ENCODE data around the gene KIAA1671. TPM values are rescaled to one million over a fixed set of nuclear protein-coding genes. Genes with fewer than 3 reads are reported as not detected.

Gene KIAA1671
- polyA plus RNA-seq, 3 donors: not detected

DNA sequence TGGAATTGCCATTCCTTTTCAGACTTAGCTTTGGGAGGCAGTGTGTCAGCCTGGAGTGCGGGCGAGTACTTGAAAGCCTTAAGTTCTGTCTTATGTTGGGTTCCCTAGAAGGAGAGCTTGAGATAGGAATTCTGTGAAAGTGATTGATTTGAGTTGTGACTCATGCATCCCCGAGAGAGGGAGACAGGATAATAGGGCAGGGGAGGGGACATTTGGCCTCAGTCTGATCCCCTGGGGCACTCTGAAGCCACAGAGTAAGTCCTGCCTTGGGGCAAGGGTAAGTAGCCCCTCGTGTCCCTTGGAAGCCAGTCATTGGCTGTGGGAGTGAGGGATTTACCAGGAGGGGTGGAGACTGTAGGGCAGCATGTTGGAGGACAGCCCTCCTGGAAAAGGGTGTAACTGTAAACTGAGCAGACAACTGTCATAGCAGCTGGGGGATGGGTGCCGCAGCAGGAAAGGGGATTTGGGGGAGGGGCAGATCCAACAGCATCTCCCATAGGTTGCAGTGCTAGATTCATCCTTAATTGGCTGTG lies 44.0 kb downstream of the KIAA1671 start:
- Histone ChIP-seq H3K4me3 (replicated peaks in 1 of 3; ENCODE audit: low read depth in 2 of 3, low read length in 3 of 3) (no peak overlapping the region), H3K9me3 (replicated peaks in 1 of 2; ENCODE audit: control insufficient read depth in 1 of 2, insufficient read depth in 1 of 2, low read length in 2 of 2) (no peaks in the 10 kb centered on the region), H3K27ac (ENCODE audit: low read depth in 1 of 2, low read length in 2 of 2) (no peak overlapping the region), H4K20me1 (ENCODE audit: insufficient read depth, low read length) (no peaks in the 10 kb centered on the region), H2AFZ (ENCODE audit: insufficient read depth, low read depth, low read length, poor library complexity, severe bottlenecking) (no peak overlapping the region), H3K27me3 (ENCODE audit: control insufficient read depth in 2 of 2, insufficient read depth in 2 of 2, low read length in 2 of 2) (no peaks in the 10 kb centered on the region), H3K4me1 (ENCODE audit: control insufficient read depth in 1 of 2, insufficient read depth in 2 of 2, low read length in 2 of 2) (no peaks in the 10 kb centered on the region), H3K79me2 (ENCODE audit: insufficient read depth, low read length) (no peaks in the 10 kb centered on the region), H3K4me2 (replicated peaks; ENCODE audit: extremely low read depth, low read length, poor library complexity, severe bottlenecking) (no peak overlapping the region), H3K9ac (ENCODE audit: insufficient read depth, low read length, poor library complexity, severe bottlenecking) (no peak overlapping the region), H3K36me3 (replicated peaks in 1 of 2; ENCODE audit: control insufficient read depth in 1 of 2, insufficient read depth in 2 of 2, low read length in 2 of 2) (no peaks in the 10 kb centered on the region)
- WGBS (ENCODE audit: insufficient coverage): 88% methylated on average over 5 of the region's 5 CpGs
- no peaks in the 10 kb centered on the region for H3K4me1 Mint-ChIP-seq
- no peak overlapping the region for H3K27ac Mint-ChIP-seq
- H3K27me3 Mint-ChIP-seq (ENCODE audit: low read depth in 3 of 3): peaks cover 1 to 5% (median 1%) of the 10 kb centered on the region in 3 donors
- H3K9me3 Mint-ChIP-seq: no peaks in the 10 kb centered on the region
- H3K36me3 Mint-ChIP-seq: no peaks in the 10 kb centered on the region
- H3K4me3 Mint-ChIP-seq: no peak overlapping the region
- TF ChIP-seq, protein P1, sequence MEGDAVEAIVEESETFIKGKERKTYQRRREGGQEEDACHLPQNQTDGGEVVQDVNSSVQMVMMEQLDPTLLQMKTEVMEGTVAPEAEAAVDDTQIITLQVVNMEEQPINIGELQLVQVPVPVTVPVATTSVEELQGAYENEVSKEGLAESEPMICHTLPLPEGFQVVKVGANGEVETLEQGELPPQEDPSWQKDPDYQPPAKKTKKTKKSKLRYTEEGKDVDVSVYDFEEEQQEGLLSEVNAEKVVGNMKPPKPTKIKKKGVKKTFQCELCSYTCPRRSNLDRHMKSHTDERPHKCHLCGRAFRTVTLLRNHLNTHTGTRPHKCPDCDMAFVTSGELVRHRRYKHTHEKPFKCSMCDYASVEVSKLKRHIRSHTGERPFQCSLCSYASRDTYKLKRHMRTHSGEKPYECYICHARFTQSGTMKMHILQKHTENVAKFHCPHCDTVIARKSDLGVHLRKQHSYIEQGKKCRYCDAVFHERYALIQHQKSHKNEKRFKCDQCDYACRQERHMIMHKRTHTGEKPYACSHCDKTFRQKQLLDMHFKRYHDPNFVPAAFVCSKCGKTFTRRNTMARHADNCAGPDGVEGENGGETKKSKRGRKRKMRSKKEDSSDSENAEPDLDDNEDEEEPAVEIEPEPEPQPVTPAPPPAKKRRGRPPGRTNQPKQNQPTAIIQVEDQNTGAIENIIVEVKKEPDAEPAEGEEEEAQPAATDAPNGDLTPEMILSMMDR (IDR thresholded peaks at IDR 0.05): no peak
- intact Hi-C loops (cut with micrococcal nuclease): no loop called here
- no peak for DNase-seq

DNA sequence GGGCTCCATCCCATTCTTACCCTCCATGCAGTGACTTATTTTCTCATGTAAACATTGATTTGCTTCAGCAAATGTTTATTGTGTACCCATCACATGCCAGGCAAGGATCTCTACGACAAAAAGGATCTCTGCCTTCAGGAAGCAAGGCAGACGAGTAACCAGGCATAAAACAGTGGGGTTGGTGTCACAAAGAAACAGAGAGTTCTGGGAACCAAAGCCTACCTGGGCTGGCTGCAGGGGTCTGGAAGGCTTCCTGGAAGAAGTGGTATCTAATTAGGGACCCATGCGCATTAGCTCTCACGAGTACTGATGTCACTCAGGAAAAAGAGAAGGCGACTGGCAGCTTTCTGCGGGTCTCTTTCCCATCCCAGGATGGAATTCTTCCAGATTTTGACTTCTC lies 44.5 kb downstream of the KIAA1671 start:
- intact Hi-C loops (cut with micrococcal nuclease): no loop called here

More for the DNA sequence above, 44.5 kb downstream of the KIAA1671 start:
- Histone ChIP-seq H3K4me2 (replicated peaks; ENCODE audit: extremely low read depth, low read length, poor library complexity, severe bottlenecking) (no peak overlapping the region), H3K27me3 (ENCODE audit: control insufficient read depth in 2 of 2, insufficient read depth in 2 of 2, low read length in 2 of 2) (no peaks in the 10 kb centered on the region), H3K27ac (ENCODE audit: low read depth in 1 of 2, low read length in 2 of 2) (no peak overlapping the region), H3K4me3 (replicated peaks in 1 of 3; ENCODE audit: low read depth in 2 of 3, low read length in 3 of 3) (no peak overlapping the region), H2AFZ (ENCODE audit: insufficient read depth, low read depth, low read length, poor library complexity, severe bottlenecking) (no peak overlapping the region), H3K4me1 (ENCODE audit: control insufficient read depth in 1 of 2, insufficient read depth in 2 of 2, low read length in 2 of 2) (no peaks in the 10 kb centered on the region), H4K20me1 (ENCODE audit: insufficient read depth, low read length) (no peaks in the 10 kb centered on the region), H3K9me3 (replicated peaks in 1 of 2; ENCODE audit: control insufficient read depth in 1 of 2, insufficient read depth in 1 of 2, low read length in 2 of 2) (no peaks in the 10 kb centered on the region), H3K79me2 (ENCODE audit: insufficient read depth, low read length) (no peaks in the 10 kb centered on the region), H3K9ac (ENCODE audit: insufficient read depth, low read length, poor library complexity, severe bottlenecking) (no peak overlapping the region), H3K36me3 (replicated peaks in 1 of 2; ENCODE audit: control insufficient read depth in 1 of 2, insufficient read depth in 2 of 2, low read length in 2 of 2) (no peaks in the 10 kb centered on the region)
- Mint-ChIP-seq H3K27ac (no peak overlapping the region), H3K9me3 (no peaks in the 10 kb centered on the region), H3K4me3 (no peak overlapping the region), H3K36me3 (no peaks in the 10 kb centered on the region), H3K27me3 (ENCODE audit: low read depth in 3 of 3) (peaks cover 1 to 5% (median 1%) of the 10 kb centered on the region in 3 donors), H3K4me1 (no peaks in the 10 kb centered on the region)
- TF ChIP-seq, protein P1 (IDR thresholded peaks at IDR 0.05): no peak
- 94% methylated on average over 5 of the region's 6 CpGs for WGBS (ENCODE audit: insufficient coverage)
- DNase-seq: no peak

Measured in CD14-positive monocyte (primary cell).